Upper lobe of left lung (tissue), 4 donors: ENCODE measurements around the gene LCOR.

ENCODE experiments used
- EP300 ChIP-seq, 4 donors: sonication (generic); formaldehyde crosslinking; IDR thresholded peaks; one replicate each; pipeline ENCODE4 v1.5.1; 2017; ENCODE audit warnings: antibody characterized with exemption in 4 of 4, control low read depth in 2 of 4
- POLR2A ChIP-seq, 4 donors: fragments of 450-650 bp; IDR thresholded peaks; one replicate each; pipeline ENCODE4 v1.5.1; 2016 to 2017; ENCODE audit warnings: antibody characterized with exemption in 4 of 4, mild to moderate bottlenecking in 2 of 4
- POLR2AphosphoS5 ChIP-seq, 2 donors: sonication (generic); formaldehyde crosslinking; IDR thresholded peaks; one replicate each; pipeline ENCODE4 v1.5.1; 2017; ENCODE audit warnings: antibody characterized with exemption in 2 of 2
- TF ChIP-seq, protein P1 (sequence below), 6 experiments: fragments of 450-650 bp in 4 of 6; fragments of 200-600 bp in 2 of 6; sonication (generic) in 2 of 6; IDR thresholded peaks; one replicate each; pipeline ENCODE4 v1.5.1; 2016 to 2019; ENCODE audit warnings: antibody characterized with exemption in 6 of 6

DNA sequence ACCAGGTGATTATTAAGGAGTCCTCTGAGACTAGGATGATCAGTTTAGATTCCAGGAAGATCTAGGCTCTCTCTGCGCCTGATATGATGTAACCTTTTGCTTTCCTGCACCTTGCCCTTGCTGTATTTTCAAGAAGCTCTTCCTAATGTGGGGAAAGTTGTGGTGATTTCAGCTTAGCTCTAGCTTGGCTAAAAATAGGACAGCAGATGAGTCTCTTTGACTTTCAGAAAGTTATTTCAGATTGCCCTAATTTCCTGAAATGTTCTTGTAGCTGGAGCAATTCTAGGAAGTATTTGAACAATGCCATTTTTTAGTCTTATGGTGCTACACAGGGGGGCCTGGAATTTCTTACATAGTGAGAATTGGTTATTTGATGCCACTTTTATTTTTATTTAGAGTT is 3.8 kb downstream of the LCOR start:
- TF ChIP-seq, protein P1, sequence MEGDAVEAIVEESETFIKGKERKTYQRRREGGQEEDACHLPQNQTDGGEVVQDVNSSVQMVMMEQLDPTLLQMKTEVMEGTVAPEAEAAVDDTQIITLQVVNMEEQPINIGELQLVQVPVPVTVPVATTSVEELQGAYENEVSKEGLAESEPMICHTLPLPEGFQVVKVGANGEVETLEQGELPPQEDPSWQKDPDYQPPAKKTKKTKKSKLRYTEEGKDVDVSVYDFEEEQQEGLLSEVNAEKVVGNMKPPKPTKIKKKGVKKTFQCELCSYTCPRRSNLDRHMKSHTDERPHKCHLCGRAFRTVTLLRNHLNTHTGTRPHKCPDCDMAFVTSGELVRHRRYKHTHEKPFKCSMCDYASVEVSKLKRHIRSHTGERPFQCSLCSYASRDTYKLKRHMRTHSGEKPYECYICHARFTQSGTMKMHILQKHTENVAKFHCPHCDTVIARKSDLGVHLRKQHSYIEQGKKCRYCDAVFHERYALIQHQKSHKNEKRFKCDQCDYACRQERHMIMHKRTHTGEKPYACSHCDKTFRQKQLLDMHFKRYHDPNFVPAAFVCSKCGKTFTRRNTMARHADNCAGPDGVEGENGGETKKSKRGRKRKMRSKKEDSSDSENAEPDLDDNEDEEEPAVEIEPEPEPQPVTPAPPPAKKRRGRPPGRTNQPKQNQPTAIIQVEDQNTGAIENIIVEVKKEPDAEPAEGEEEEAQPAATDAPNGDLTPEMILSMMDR (IDR thresholded peaks at IDR 0.05): no peak
- TF ChIP-seq POLR2A (IDR thresholded peaks at IDR 0.05) (no peak), POLR2AphosphoS5 (IDR thresholded peaks at IDR 0.05) (no peak), EP300 (IDR thresholded peaks at IDR 0.05) (no peak)
